CD4-positive, CD25-positive, alpha-beta regulatory T cell (primary cell): ENCODE results near the gene CACNB4. TPM values are rescaled to one million over a fixed set of nuclear protein-coding genes. Genes with fewer than 3 reads are reported as not detected.

ENCODE experiments used
- ATAC-seq, 2 donors: fragments of 150-1000 bp; cut with Tn5 transposase; one replicate each; pipeline ENCODE4 v1.10.0; 2021; ENCODE audit warnings: low read depth in 2 of 2, moderate number of reproducible peaks in 2 of 2, moderate library complexity in 1 of 2
- DNase-seq, 3 donors: peaks; one replicate each; pipeline versions ENCODE4 v3.0.0 to v3.0.0-alpha.2; 2012 to 2022; ENCODE audit warnings: mixed read lengths in 1 of 3
- H3K27ac ChIP-seq: one replicate; pipeline ENCODE4 v1.7.0; 2013; ENCODE audit warnings: mild to moderate bottlenecking, low read length; ENCODE audit not compliant: insufficient read depth, poor library complexity, severe bottlenecking
- H3K27me3 ChIP-seq: one replicate; pipeline ENCODE4 v1.7.0; 2013; ENCODE audit warnings: low read length; ENCODE audit not compliant: control insufficient read depth, insufficient read depth
- H3K36me3 ChIP-seq: one replicate; pipeline ENCODE4 v1.7.0; 2013; ENCODE audit warnings: mild to moderate bottlenecking, low read length, moderate library complexity; ENCODE audit not compliant: control insufficient read depth, insufficient read depth
- H3K4me1 ChIP-seq: 2 replicates; pipeline ENCODE4 v1.7.0; 2013; ENCODE audit warnings: mild to moderate bottlenecking, low read length; ENCODE audit not compliant: insufficient read depth, control insufficient read depth, poor library complexity, severe bottlenecking
- H3K4me3 ChIP-seq: one replicate; pipeline ENCODE4 v1.7.0; 2013; ENCODE audit warnings: low read depth, mild to moderate bottlenecking, low read length, moderate library complexity
- H3K9me3 ChIP-seq, 2 experiments: 1 replicate in 1 of 2; 2 replicates in 1 of 2; pipeline ENCODE4 v1.7.0; 2013; ENCODE audit warnings: low read length in 2 of 2, mild to moderate bottlenecking in 1 of 2, moderate library complexity in 1 of 2; ENCODE audit not compliant: control insufficient read depth in 2 of 2
- H3K27ac Mint-ChIP-seq, 3 donors: one replicate each; pipeline ENCODE4 v1.8.0; 2020 to 2022; ENCODE audit warnings: mild to moderate bottlenecking in 3 of 3, mixed read lengths in 3 of 3, moderate library complexity in 2 of 3
- H3K27me3 Mint-ChIP-seq: one replicate; pipeline ENCODE4 v1.8.0; 2022; ENCODE audit warnings: mild to moderate bottlenecking, mixed read lengths
- H3K36me3 Mint-ChIP-seq: one replicate; pipeline ENCODE4 v1.8.0; 2020; ENCODE audit warnings: mixed read lengths
- H3K4me1 Mint-ChIP-seq, 4 donors: one replicate each; pipeline ENCODE4 v1.8.0; 2020 to 2022; ENCODE audit warnings: mixed read lengths in 4 of 4, mild to moderate bottlenecking in 1 of 4
- H3K4me3 Mint-ChIP-seq, 4 donors: one replicate each; pipeline ENCODE4 v1.8.0; 2020 to 2022; ENCODE audit warnings: mild to moderate bottlenecking in 4 of 4, mixed read lengths in 4 of 4, moderate library complexity in 3 of 4
- H3K9me3 Mint-ChIP-seq, 7 donors: one replicate each; pipeline ENCODE4 v1.8.0; 2020 to 2022; ENCODE audit warnings: mixed read lengths in 7 of 7, mild to moderate bottlenecking in 3 of 7, moderate library complexity in 2 of 7
- polyA plus RNA-seq, 4 donors: library from polyadenylated mRNA; unstranded; fragments of 300-500 nt; fragmentation: Illumina TruSeq; gene quantifications; one replicate each; pipeline ENCODE4 v1.2.3, GENCODE V29; 2021
- total RNA-seq: library from RNA; stranded (reverse); gene quantifications from one replicate; pipeline ENCODE4 v1.2.3, GENCODE V29; 2022

CACNB4 gene
- total and polyA plus RNA-seq, 5 donors from 2014 or later, result 0.30 TPM; not detected in 4

GRCh38 chr2:151975460-151976414 lies 123.1 kb downstream of the CACNB4 start:
- Histone ChIP-seq H3K27me3 (no peaks in the 10 kb centered on the region), H3K36me3 (no peaks in the 10 kb centered on the region), H3K9me3 (no peaks in the 10 kb centered on the region), H3K4me1 (no peaks in the 10 kb centered on the region), H3K4me3 (no peak overlapping the region), H3K27ac (no peak overlapping the region)
- DNase-seq, result no peak
- peaks cover 0 to 3% (median 0%) of the 10 kb centered on the region in 7 donors for H3K9me3 Mint-ChIP-seq
- peaks cover 0 to 6% (median 2%) of the 10 kb centered on the region in 4 donors for H3K4me1 Mint-ChIP-seq
- peaks cover 27% of the 10 kb centered on the region for H3K27me3 Mint-ChIP-seq
- no peak overlapping the region for H3K27ac Mint-ChIP-seq
- no peak for ATAC-seq
- H3K4me3 Mint-ChIP-seq, result no peak overlapping the region
- H3K36me3 Mint-ChIP-seq, result peaks cover 4% of the 10 kb centered on the region

DNA sequence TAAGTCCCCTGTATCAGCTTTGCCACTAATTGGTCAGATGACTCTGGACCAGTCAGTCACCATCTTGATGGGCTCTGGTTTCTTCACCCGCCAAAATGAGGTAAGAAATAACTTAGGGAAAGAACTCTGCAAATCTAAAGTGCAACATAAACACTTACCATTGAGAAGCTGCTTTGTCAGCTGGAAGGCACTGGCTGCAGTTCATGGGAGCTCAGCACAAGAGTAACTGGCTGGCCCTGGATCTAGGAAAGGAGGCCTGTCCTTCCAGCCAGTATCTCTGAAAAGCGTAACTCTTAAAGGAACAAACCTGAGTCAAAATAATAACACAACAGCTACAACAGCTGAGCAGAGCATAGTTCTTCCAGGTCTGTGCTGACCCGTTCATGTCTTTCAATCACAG lies 123.9 kb downstream of the CACNB4 start:
- H3K9me3 ChIP-seq, result no peaks in the 10 kb centered on the region
- DNase-seq (no peak), ATAC-seq (no peak)
- H3K36me3 ChIP-seq, result no peaks in the 10 kb centered on the region
- no peak overlapping the region for H3K27ac ChIP-seq
- no peaks in the 10 kb centered on the region for H3K27me3 ChIP-seq
- no peaks in the 10 kb centered on the region for H3K4me1 ChIP-seq
- H3K27me3 Mint-ChIP-seq, result peaks cover 27% of the 10 kb centered on the region
- H3K4me3 Mint-ChIP-seq, result no peak overlapping the region
- H3K27ac Mint-ChIP-seq, result no peak overlapping the region
- no peak overlapping the region for H3K4me3 ChIP-seq
- H3K9me3 Mint-ChIP-seq, result peaks cover 0 to 3% (median 0%) of the 10 kb centered on the region in 7 donors
- no peaks in the 10 kb centered on the region for H3K36me3 Mint-ChIP-seq
- peaks cover 0 to 6% (median 2%) of the 10 kb centered on the region in 4 donors for H3K4me1 Mint-ChIP-seq

GRCh38 chr2:151973901-151974199 lies 125.0 kb downstream of the CACNB4 start:
- Histone ChIP-seq H3K27ac (no peak overlapping the region), H3K27me3 (no peaks in the 10 kb centered on the region), H3K36me3 (no peaks in the 10 kb centered on the region), H3K4me1 (no peaks in the 10 kb centered on the region), H3K4me3 (no peak overlapping the region), H3K9me3 (no peaks in the 10 kb centered on the region)
- no peak for ATAC-seq
- Mint-ChIP-seq H3K4me3 (no peak overlapping the region), H3K4me1 (peaks cover 0 to 6% (median 2%) of the 10 kb centered on the region in 4 donors), H3K9me3 (no peaks in the 10 kb centered on the region), H3K27ac (no peak overlapping the region), H3K36me3 (no peaks in the 10 kb centered on the region), H3K27me3 (peaks cover 18% of the 10 kb centered on the region)
- no peak for DNase-seq

- DNase-seq (no peak), ATAC-seq (no peak)
- H3K27me3 Mint-ChIP-seq, result peaks cover 18% of the 10 kb centered on the region
- Histone ChIP-seq H3K27me3 (no peaks in the 10 kb centered on the region), H3K27ac (no peak overlapping the region), H3K4me3 (no peak overlapping the region), H3K36me3 (no peaks in the 10 kb centered on the region), H3K4me1 (no peaks in the 10 kb centered on the region), H3K9me3 (no peaks in the 10 kb centered on the region)
- no peak overlapping the region for H3K27ac Mint-ChIP-seq
- H3K9me3 Mint-ChIP-seq, result no peaks in the 10 kb centered on the region
- no peak overlapping the region for H3K4me3 Mint-ChIP-seq
- H3K36me3 Mint-ChIP-seq, result no peaks in the 10 kb centered on the region
- H3K4me1 Mint-ChIP-seq, result peaks cover 0 to 6% (median 2%) of the 10 kb centered on the region in 4 donors
These were observed 125.6 kb downstream of the CACNB4 start for GRCh38 chr2:151973013-151973900.

DNA sequence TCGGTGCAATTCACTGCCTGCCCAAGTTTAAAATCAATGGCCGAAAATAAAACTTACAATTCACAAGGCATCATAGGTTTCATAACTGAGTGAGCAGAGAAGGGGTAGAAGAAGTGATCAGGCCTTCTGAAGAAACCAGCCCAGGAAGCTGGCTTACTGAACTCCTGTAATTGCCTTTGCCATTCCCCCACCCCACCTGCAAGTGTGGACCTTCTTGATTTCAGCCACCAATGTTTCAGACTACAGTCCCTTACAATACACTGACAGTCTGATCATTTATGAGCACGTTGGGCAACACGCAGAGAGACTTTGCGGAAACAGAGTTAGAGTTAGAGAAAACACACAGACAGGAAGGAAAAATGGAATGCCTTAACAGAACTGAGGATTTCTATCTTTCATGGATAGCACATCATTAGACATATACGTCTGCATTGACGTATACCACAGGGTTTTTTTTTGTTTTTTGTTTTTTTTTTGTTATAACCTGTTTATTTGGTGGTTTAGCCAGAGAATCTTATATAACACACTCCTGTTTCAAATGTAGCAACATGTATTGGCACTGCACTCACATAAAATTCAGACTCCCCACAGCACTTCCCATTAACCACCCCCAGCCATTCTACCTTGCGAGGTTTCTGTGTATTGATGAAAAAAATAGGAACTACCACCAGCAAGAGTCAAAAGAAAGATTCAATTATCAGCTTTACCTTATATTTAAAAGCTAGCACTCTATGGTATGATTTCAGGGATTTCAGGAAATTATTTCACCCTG lies 126.4 kb downstream of the CACNB4 start:
- H3K27me3 ChIP-seq, result no peaks in the 10 kb centered on the region
- no peak overlapping the region for H3K4me3 ChIP-seq
- Mint-ChIP-seq H3K4me1 (peaks cover 0 to 6% (median 2%) of the 10 kb centered on the region in 4 donors), H3K4me3 (no peak overlapping the region), H3K36me3 (no peaks in the 10 kb centered on the region), H3K9me3 (no peaks in the 10 kb centered on the region), H3K27me3 (peaks cover 14% of the 10 kb centered on the region), H3K27ac (no peak overlapping the region)
- no peaks in the 10 kb centered on the region for H3K9me3 ChIP-seq
- DNase-seq, result no peak
- H3K36me3 ChIP-seq, result no peaks in the 10 kb centered on the region
- H3K4me1 ChIP-seq, result no peaks in the 10 kb centered on the region
- ATAC-seq, result no peak
- H3K27ac ChIP-seq, result no peak overlapping the region

GRCh38 chr2:151971301-151972051 lies 127.4 kb downstream of the CACNB4 start:
- no peak for ATAC-seq
- H3K27me3 ChIP-seq, result no peaks in the 10 kb centered on the region
- H3K4me1 ChIP-seq, result no peaks in the 10 kb centered on the region
- no peak overlapping the region for H3K4me3 ChIP-seq
- H3K9me3 Mint-ChIP-seq, result no peaks in the 10 kb centered on the region
- DNase-seq, result no peak
- H3K36me3 Mint-ChIP-seq, result no peaks in the 10 kb centered on the region
- H3K4me1 Mint-ChIP-seq, result peaks cover 0 to 6% (median 2%) of the 10 kb centered on the region in 4 donors
- H3K4me3 Mint-ChIP-seq, result no peak overlapping the region
- H3K9me3 ChIP-seq, result no peaks in the 10 kb centered on the region
- H3K27me3 Mint-ChIP-seq, result peaks cover 10% of the 10 kb centered on the region
- no peak overlapping the region for H3K27ac Mint-ChIP-seq
- no peak overlapping the region for H3K27ac ChIP-seq
- no peaks in the 10 kb centered on the region for H3K36me3 ChIP-seq
